Left ventricle myocardium inferior (tissue), 1 donor: Measurements from ENCODE around the gene STON1. TPM values are rescaled to one million over a fixed set of nuclear protein-coding genes. Genes with fewer than 3 reads are reported as not detected.

Experiments used
- DNase-seq: peaks from one replicate; pipeline ENCODE4 v3.0.0-alpha.2; 2020
- H3K27ac ChIP-seq: fragments of 200-600 bp; replicated peaks from 2 replicates; pipeline ENCODE4 v1.8.0; 2021
- H3K27me3 ChIP-seq: fragments of 200-600 bp; 2 replicates; pipeline ENCODE4 v1.8.0; 2021; ENCODE audit warnings: low read depth
- H3K36me3 ChIP-seq: fragments of 200-600 bp; 2 replicates; pipeline ENCODE4 v1.8.0; 2021
- H3K4me1 ChIP-seq: fragments of 200-600 bp; 2 replicates; pipeline ENCODE4 v1.8.0; 2021
- H3K4me3 ChIP-seq: fragments of 200-600 bp; 2 replicates; pipeline ENCODE4 v1.8.0; 2021; ENCODE audit warnings: mild to moderate bottlenecking, moderate library complexity
- H3K9me3 ChIP-seq: fragments of 200-600 bp; replicated peaks from 2 replicates; pipeline ENCODE4 v1.8.0; 2021
- intact Hi-C: fragments of 100-400 bp; cut with micrococcal nuclease; formaldehyde crosslinking; loops from one replicate; pipeline ENCODE4 v1.11.0; 2022
- total RNA-seq: library from RNA; stranded (reverse); fragmentation: NEBNext Ultra II Directional; extraction: Animal tissue kit (Norgen Biotek cat#: 25700); gene quantifications from one replicate; pipeline ENCODE4 v1.2.1, GENCODE V29; 2021
- TF ChIP-seq, protein P1 (sequence below): fragments of 200-600 bp; IDR thresholded peaks from 2 replicates; pipeline ENCODE4 v1.8.0; 2021; ENCODE audit warnings: antibody characterized with exemption, mild to moderate bottlenecking, borderline replicate concordance
- donor health status: DM: no; HTN: yes; CAD: no; lungs with severe emphysema.

Gene STON1
- total RNA-seq, 1 donor from 2014 or later: 6.9 TPM

DNA sequence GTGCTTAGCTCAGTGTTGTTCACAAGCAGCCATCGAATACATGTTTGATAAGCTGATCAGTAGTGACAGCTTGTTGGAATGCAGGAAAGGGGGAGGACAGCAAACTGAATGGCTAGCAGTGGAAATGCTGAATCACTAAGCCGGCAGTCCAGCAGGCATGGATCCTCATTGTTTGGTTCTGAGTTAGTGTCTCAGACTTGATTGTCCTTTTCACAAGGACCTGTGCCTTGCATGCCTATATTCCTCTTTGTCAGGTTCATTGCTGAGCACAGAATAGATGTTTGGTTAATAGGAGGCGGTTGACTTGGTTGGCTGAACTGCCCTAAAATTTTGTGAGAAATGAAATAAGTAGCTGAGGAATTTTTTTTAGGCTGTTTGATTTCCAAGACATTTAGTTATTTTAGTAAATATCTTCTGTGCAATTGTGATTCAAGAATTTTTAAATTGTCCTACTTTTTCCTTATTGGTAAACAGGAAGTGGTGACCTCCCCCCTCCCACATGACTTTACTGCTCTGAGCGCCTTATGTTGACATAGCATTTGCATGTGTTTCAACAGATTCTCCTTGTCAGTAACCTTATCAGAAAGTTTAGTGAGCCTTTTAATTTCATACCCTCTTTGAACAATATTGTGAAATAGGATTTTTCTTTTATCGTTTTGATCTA lies 21.4 kb upstream of the STON1 start:
- H3K9me3 ChIP-seq: no peaks in the 10 kb centered on the region
- DNase-seq: no peak
- peak overlapping the region; percentile 52 for H3K27ac ChIP-seq
- H3K27me3 ChIP-seq: no peaks in the 10 kb centered on the region
- TF ChIP-seq, protein P1, sequence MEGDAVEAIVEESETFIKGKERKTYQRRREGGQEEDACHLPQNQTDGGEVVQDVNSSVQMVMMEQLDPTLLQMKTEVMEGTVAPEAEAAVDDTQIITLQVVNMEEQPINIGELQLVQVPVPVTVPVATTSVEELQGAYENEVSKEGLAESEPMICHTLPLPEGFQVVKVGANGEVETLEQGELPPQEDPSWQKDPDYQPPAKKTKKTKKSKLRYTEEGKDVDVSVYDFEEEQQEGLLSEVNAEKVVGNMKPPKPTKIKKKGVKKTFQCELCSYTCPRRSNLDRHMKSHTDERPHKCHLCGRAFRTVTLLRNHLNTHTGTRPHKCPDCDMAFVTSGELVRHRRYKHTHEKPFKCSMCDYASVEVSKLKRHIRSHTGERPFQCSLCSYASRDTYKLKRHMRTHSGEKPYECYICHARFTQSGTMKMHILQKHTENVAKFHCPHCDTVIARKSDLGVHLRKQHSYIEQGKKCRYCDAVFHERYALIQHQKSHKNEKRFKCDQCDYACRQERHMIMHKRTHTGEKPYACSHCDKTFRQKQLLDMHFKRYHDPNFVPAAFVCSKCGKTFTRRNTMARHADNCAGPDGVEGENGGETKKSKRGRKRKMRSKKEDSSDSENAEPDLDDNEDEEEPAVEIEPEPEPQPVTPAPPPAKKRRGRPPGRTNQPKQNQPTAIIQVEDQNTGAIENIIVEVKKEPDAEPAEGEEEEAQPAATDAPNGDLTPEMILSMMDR: no peak
- peaks cover 38% of the 10 kb centered on the region for H3K36me3 ChIP-seq
- no peak overlapping the region for H3K4me3 ChIP-seq
- intact Hi-C loops: no loop called here
- H3K4me1 ChIP-seq: peaks cover 26% of the 10 kb centered on the region

DNA sequence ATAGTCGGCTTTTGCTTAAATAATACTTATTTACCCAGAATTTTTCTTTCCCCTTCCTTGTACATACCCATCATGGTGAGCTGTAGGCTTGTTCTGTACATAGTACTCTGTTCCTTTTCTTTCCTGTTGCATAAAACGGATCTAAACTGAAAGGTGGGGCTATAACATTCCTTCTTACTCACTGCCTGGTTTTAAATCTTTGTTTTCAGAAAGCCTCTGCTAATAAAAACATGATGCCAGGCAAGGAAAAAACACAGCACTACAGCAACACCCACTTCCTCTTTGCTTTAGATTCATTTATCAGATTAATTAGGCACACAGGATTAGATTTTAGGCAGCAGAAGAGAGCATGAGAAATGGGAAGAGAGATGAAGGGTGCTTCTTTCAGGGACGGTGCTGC lies 19.6 kb upstream of the STON1 start:
- intact Hi-C loops: no loop called here
- Histone ChIP-seq H3K4me1 (peaks cover 26% of the 10 kb centered on the region), H3K9me3 (no peaks in the 10 kb centered on the region), H3K36me3 (peaks cover 36% of the 10 kb centered on the region), H3K27ac (peak overlapping the region; percentile 52), H3K27me3 (no peaks in the 10 kb centered on the region), H3K4me3 (no peak overlapping the region)
- TF ChIP-seq, protein P1: no peak
- DNase-seq: no peak

DNA sequence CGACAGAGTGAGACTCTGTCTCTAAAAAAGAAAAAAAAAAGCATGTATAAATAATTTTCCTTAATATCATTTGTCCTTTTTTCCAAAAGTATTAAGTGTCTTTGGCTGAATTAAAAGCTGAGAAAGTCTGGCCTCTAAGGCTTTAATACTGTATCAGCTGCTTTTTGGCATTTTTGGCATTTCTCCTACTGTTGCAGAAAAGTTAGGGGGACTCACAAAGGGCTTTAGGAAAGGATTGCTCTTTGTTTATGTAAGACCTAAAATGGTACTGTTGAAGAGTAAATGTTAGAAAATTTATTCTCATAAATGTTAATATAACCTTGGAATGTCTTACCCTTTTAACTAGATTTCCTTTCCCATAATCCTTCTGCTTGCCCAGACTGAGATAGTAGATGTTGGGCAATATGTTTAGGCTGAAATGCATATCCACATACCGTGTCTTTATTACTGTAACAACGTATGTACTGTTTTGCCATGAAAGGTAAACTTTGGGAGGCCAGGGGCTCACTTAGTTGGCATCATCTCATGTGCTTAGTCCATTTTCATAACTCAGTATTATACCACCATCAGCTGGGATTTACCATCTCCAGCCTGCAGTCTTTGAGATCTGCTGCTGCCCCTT lies 18.0 kb upstream of the STON1 start:
- TF ChIP-seq, protein P1: no peak
- Histone ChIP-seq H3K27ac (no peak overlapping the region), H3K4me3 (no peak overlapping the region), H3K4me1 (peaks cover 34% of the 10 kb centered on the region), H3K36me3 (peaks cover 35% of the 10 kb centered on the region), H3K9me3 (no peaks in the 10 kb centered on the region), H3K27me3 (no peaks in the 10 kb centered on the region)
- no peak for DNase-seq
- intact Hi-C loops: no loop called here

DNA sequence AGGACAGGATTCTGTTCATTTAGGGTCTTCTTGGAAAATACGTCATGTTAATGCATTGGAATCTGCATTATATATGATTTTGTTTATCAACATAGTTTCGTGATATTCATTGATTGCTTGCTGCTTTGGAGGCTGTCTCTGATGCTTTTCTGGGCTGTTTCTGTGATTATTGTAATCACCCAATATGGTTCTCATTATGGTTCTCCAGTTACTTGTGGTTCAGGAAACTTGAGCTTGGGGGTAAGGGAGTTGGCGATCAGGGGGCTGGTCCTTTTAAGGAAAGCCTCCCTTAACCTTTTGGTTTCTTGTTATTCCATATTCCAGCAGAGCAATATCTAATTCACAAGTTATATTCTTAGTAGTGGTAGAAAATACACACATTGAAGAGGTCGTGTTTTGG lies 17.4 kb upstream of the STON1 start:
- no peak overlapping the region for H3K27ac ChIP-seq
- no peak for DNase-seq
- H3K4me3 ChIP-seq: no peak overlapping the region
- H3K4me1 ChIP-seq: peaks cover 34% of the 10 kb centered on the region
- H3K36me3 ChIP-seq: peaks cover 35% of the 10 kb centered on the region
- H3K9me3 ChIP-seq: no peaks in the 10 kb centered on the region
- TF ChIP-seq, protein P1: no peak
- no peaks in the 10 kb centered on the region for H3K27me3 ChIP-seq
- intact Hi-C loops: no loop called here

DNA sequence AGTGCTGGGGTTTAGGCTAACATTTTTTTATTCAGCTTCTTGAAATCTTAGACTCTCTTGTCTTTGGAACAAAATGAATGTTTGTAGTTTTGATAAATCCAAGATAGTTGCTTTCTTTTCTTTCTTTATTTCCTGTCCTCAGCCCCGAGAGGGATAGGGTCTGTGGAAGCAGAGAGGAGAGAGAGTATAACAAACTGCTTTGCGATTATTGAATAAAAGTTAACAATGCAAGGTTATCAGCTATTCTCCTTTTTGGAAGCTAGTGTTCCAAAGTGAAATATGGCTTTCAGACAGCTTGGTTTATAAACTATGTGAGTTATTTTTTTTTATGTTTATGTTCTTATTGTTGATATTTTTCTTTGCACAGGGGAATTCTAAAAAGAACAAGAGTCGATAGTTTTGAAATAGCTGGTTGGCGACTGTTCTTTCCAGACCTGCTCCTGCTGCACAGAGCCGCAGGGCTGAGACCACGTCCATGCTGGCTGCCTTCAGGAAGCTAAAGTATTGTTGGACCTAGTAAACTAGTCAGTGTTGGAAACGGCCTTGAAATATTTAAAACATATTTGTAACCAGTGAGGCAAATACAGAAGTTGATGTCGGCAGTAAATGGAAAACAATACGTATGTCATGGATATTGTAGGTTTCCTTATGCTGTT lies 15.5 kb upstream of the STON1 start:
- DNase-seq: no peak
- Histone ChIP-seq H3K36me3 (peaks cover 48% of the 10 kb centered on the region), H3K27me3 (no peaks in the 10 kb centered on the region), H3K4me1 (peaks cover 18% of the 10 kb centered on the region), H3K9me3 (no peaks in the 10 kb centered on the region), H3K27ac (peak overlapping the region; percentile 70), H3K4me3 (no peak overlapping the region)
- intact Hi-C loops: no loop called here
- TF ChIP-seq, protein P1: no peak
